A172 (cell line): ENCODE results near the gene FAAP100. TPM values are rescaled to one million over a fixed set of nuclear protein-coding genes. Genes with fewer than 3 reads are reported as not detected.
A peak's percentile ranks its signal among the peaks of the same experiment; 100 is the strongest.

Experiments used
- DNase-seq: peaks from one replicate; pipeline ENCODE4 v3.0.0-alpha.2; 2015; ENCODE audit warnings: low spot score
- total RNA-seq: library from RNA; depleted of rRNA; stranded (reverse); fragments of >200 nt; shearing (Covaris generic); gene quantifications from 2 replicates; pipeline ENCODE4 v1.2.3, GENCODE V29; 2014

The FAAP100 gene
- total RNA-seq, 1 experiment from 2014 or later: 39.9 TPM

GRCh38 chr17:81577278-81578000 is 25.3 kb upstream of the FAAP100 start:
- no peak for DNase-seq

- peak; percentile 88 for DNase-seq
Observed at GRCh38 chr17:81576621-81577277, 24.6 kb upstream of the FAAP100 start.

- no peak for DNase-seq
Observed at GRCh38 chr17:81575836-81576235, 23.7 kb upstream of the FAAP100 start.

- no peak for DNase-seq
Observed at GRCh38 chr17:81574643-81574956, 22.4 kb upstream of the FAAP100 start.

- DNase-seq: no peak
Observed at GRCh38 chr17:81573794-81574642, 21.9 kb upstream of the FAAP100 start.

- no peak for DNase-seq
Observed at GRCh38 chr17:81572563-81573168, 20.5 kb upstream of the FAAP100 start.

- DNase-seq: no peak
Observed at GRCh38 chr17:81570964-81571363, 18.8 kb upstream of the FAAP100 start.

GRCh38 chr17:81569986-81570514 is 17.9 kb upstream of the FAAP100 start:
- no peak for DNase-seq

- DNase-seq: no peak
Observed at GRCh38 chr17:81568416-81568815, 16.3 kb upstream of the FAAP100 start.

- no peak for DNase-seq
Observed at GRCh38 chr17:81567191-81567590, 15.0 kb upstream of the FAAP100 start.

GRCh38 chr17:81566461-81567126 is 14.4 kb upstream of the FAAP100 start:
- DNase-seq: peak; percentile 97

GRCh38 chr17:81565231-81565630 is 13.1 kb upstream of the FAAP100 start:
- DNase-seq: no peak

GRCh38 chr17:81564778-81565177 is 12.6 kb upstream of the FAAP100 start:
- DNase-seq: no peak

- no peak for DNase-seq
Observed at GRCh38 chr17:81563861-81564586, 11.9 kb upstream of the FAAP100 start.

GRCh38 chr17:81561494-81561885 is 9.3 kb upstream of the FAAP100 start:
- DNase-seq: peak; percentile 75

- no peak for DNase-seq
Observed at GRCh38 chr17:81558941-81559806, 7.0 kb upstream of the FAAP100 start.

GRCh38 chr17:81558115-81558468 is 5.9 kb upstream of the FAAP100 start:
- no peak for DNase-seq

- no peak for DNase-seq
Observed at GRCh38 chr17:81557276-81558114, 5.3 kb upstream of the FAAP100 start.

GRCh38 chr17:81556863-81557262 is 4.7 kb upstream of the FAAP100 start:
- no peak for DNase-seq
